ENCODE data around the gene SLX4IP. TPM values are rescaled to one million over a fixed set of nuclear protein-coding genes. Genes with fewer than 3 reads are reported as not detected.

SLX4IP gene
- total and polyA plus RNA-seq, 2 of the 13 experiments (the other 11 are each of a cell fraction or from before 2014, with no cell fraction given): 3.6 to 7.3 TPM

GRCh38 chr20:10553326-10553984 lies 118.3 kb downstream of the SLX4IP start (continued):
- TF ChIP-seq SRSF1 (optimal IDR thresholded peaks at IDR 0.05; ENCODE audit: low read depth, low read length) (no peak), NFAT5 (CRISPR knock-in tag; IDR thresholded peaks at IDR 0.05) (no peak), HNRNPL (IDR thresholded peaks at IDR 0.05; ENCODE audit: low read depth, low read length) (no peak), GTF2F1 (IDR thresholded peaks at IDR 0.05; ENCODE audit: low read length) (no peak), HOXA7 (CRISPR knock-in tag; IDR thresholded peaks at IDR 0.05) (no peak), CENPBD1 (CRISPR knock-in tag; IDR thresholded peaks at IDR 0.05; ENCODE audit: borderline replicate concordance, low read depth) (no peak), ZNF749 (CRISPR knock-in tag; IDR thresholded peaks at IDR 0.05; ENCODE audit: borderline replicate concordance) (no peak), REST (IDR thresholded peaks at IDR 0.05; ENCODE audit: borderline replicate concordance in 1 of 2, low read depth in 1 of 2, low read length in 2 of 2) (no peak), REPIN1 (CRISPR knock-in tag; IDR thresholded peaks at IDR 0.05; ENCODE audit: borderline replicate concordance, low read depth) (peak; percentile 27; the same call in 1 of the 2 replicates), ZNF292 (CRISPR knock-in tag; IDR thresholded peaks at IDR 0.05; ENCODE audit: borderline replicate concordance, low read depth) (no peak), ZNF687 (CRISPR knock-in tag; IDR thresholded peaks at IDR 0.05) (no peak), ZNF12 (CRISPR knock-in tag; IDR thresholded peaks at IDR 0.05) (peak; percentile 42; the same call in 1 of the 2 replicates), JUNB (CRISPR knock-in tag; IDR thresholded peaks at IDR 0.05; ENCODE audit: borderline replicate concordance) (no peak), BATF2 (CRISPR knock-in tag; IDR thresholded peaks at IDR 0.05) (no peak)
